Type B pancreatic cell (in vitro differentiated cells): Measurements from ENCODE around the gene ERI2. TPM values are rescaled to one million over a fixed set of nuclear protein-coding genes. Genes with fewer than 3 reads are reported as not detected.

Experiments used
- DNase-seq: peaks from one replicate; pipeline ENCODE4 v3.0.0; 2021; ENCODE audit warnings: mixed read lengths; ENCODE audit not compliant: unreplicated experiment; ENCODE audit errors: extremely low spot score
- H3K27ac Mint-ChIP-seq: 2 replicates; pipeline ENCODE4 v1.8.0; 2021; ENCODE audit warnings: mild to moderate bottlenecking, mixed read lengths
- H3K27me3 Mint-ChIP-seq: 2 replicates; pipeline ENCODE4 v1.8.0; 2021; ENCODE audit warnings: mixed read lengths
- H3K36me3 Mint-ChIP-seq: 2 replicates; pipeline ENCODE4 v1.8.0; 2021; ENCODE audit warnings: mixed read lengths
- H3K4me1 Mint-ChIP-seq: one replicate; pipeline ENCODE4 v1.8.0; 2021; ENCODE audit warnings: mixed read lengths; ENCODE audit not compliant: unreplicated experiment
- H3K4me3 Mint-ChIP-seq: 2 replicates; pipeline ENCODE4 v1.8.0; 2021; ENCODE audit warnings: mild to moderate bottlenecking, mixed read lengths
- H3K9me3 Mint-ChIP-seq: 2 replicates; pipeline ENCODE4 v1.8.0; 2021; ENCODE audit warnings: mixed read lengths
- CTCF ChIP-seq: fragments of 200-600 bp; sonication (generic); conservative IDR thresholded peaks from 2 replicates; pipeline ENCODE4 v1.5.0; 2021; ENCODE audit warnings: antibody characterized with exemption, mild to moderate bottlenecking
- total RNA-seq: library from RNA; stranded (reverse); gene quantifications from 2 replicates; pipeline ENCODE4 v1.2.1, GENCODE V29; 2021; ENCODE audit warnings: low replicate concordance

Gene ERI2
- total RNA-seq, 1 donor from 2014 or later: 35.9 TPM

- no peak for TF ChIP-seq CTCF
- Mint-ChIP-seq H3K9me3 (no peaks in the 10 kb centered on the region), H3K27me3 (no peaks in the 10 kb centered on the region), H3K4me3 (no peak overlapping the region), H3K4me1 (no peaks in the 10 kb centered on the region), H3K27ac (no peak overlapping the region), H3K36me3 (no peaks in the 10 kb centered on the region)
- DNase-seq: no peak
Measured at GRCh38 chr16:20789130-20789529, 17.1 kb downstream of the ERI2 start.

- Mint-ChIP-seq H3K27ac (no peak overlapping the region), H3K4me3 (no peak overlapping the region), H3K4me1 (no peaks in the 10 kb centered on the region), H3K9me3 (no peaks in the 10 kb centered on the region), H3K36me3 (peaks cover 4% of the 10 kb centered on the region), H3K27me3 (no peaks in the 10 kb centered on the region)
- no peak for DNase-seq
- no peak for TF ChIP-seq CTCF
Measured at GRCh38 chr16:20784204-20784603, 22.1 kb downstream of the ERI2 start.

- Mint-ChIP-seq H3K9me3 (no peaks in the 10 kb centered on the region), H3K27ac (no peak overlapping the region), H3K4me3 (no peak overlapping the region), H3K36me3 (peaks cover 4% of the 10 kb centered on the region), H3K4me1 (no peaks in the 10 kb centered on the region), H3K27me3 (no peaks in the 10 kb centered on the region)
- DNase-seq: no peak
- no peak for TF ChIP-seq CTCF
Measured at GRCh38 chr16:20782470-20782869, 23.8 kb downstream of the ERI2 start.

GRCh38 chr16:20781697-20782096 lies 24.6 kb downstream of the ERI2 start:
- Mint-ChIP-seq H3K36me3 (peaks cover 4% of the 10 kb centered on the region), H3K4me3 (no peak overlapping the region), H3K27me3 (no peaks in the 10 kb centered on the region), H3K4me1 (no peaks in the 10 kb centered on the region), H3K9me3 (no peaks in the 10 kb centered on the region), H3K27ac (no peak overlapping the region)
- no peak for DNase-seq
- no peak for TF ChIP-seq CTCF

GRCh38 chr16:20774703-20775362 lies 31.4 kb downstream of the ERI2 start:
- H3K4me3 Mint-ChIP-seq: no peak overlapping the region

More at GRCh38 chr16:20774703-20775362, 31.4 kb downstream of the ERI2 start:
- Mint-ChIP-seq H3K9me3 (no peaks in the 10 kb centered on the region), H3K27me3 (no peaks in the 10 kb centered on the region), H3K4me1 (no peaks in the 10 kb centered on the region), H3K36me3 (no peaks in the 10 kb centered on the region), H3K27ac (no peak overlapping the region)
- DNase-seq: no peak
- peak; percentile 74 for TF ChIP-seq CTCF
